ENCODE data around the gene XYLB. TPM values are rescaled to one million over a fixed set of nuclear protein-coding genes. Genes with fewer than 3 reads are reported as not detected.

Gene XYLB
- total RNA-seq, 1 experiment from 2014 or later = 20.1 TPM

DNA sequence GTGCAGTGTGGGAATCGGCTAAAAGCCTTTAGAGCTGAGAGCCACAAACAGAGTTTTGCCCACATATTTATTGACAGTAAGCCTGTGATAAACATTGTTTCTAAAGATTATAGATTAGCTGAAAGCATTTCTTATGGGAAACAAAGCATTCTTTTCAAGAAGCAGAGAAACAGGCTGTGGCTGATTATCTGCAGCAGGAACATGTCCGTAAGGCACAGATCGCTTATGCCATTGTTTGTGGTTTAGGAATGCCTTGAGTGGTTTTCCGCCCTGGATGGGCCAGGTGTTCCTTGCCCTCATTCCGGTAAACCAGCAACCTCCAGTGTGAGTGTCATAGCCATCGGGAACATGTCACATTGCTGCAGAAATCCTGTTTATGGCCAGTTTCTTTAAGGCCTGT lies 12.5 kb downstream of the XYLB start:
- POLR2A ChIA-PET = no interaction called here
- Histone ChIP-seq H3K4me1 (no peaks in the 10 kb centered on the region), H3K4me3 (ENCODE audit: low read depth, low read length) (no peak overlapping the region), H3K9me3 (no peaks in the 10 kb centered on the region), H3K36me3 (ENCODE audit: control insufficient read depth, insufficient read depth, low read length) (peaks cover 7% of the 10 kb centered on the region), H3K27me3 (replicated peaks; ENCODE audit: control insufficient read depth, insufficient read depth, low read length) (no peaks in the 10 kb centered on the region)
- CTCF ChIA-PET = no interaction called here
- no peak overlapping the region for H3K27ac Mint-ChIP-seq (ENCODE audit: unreplicated experiment)
- TF ChIP-seq, protein P1, sequence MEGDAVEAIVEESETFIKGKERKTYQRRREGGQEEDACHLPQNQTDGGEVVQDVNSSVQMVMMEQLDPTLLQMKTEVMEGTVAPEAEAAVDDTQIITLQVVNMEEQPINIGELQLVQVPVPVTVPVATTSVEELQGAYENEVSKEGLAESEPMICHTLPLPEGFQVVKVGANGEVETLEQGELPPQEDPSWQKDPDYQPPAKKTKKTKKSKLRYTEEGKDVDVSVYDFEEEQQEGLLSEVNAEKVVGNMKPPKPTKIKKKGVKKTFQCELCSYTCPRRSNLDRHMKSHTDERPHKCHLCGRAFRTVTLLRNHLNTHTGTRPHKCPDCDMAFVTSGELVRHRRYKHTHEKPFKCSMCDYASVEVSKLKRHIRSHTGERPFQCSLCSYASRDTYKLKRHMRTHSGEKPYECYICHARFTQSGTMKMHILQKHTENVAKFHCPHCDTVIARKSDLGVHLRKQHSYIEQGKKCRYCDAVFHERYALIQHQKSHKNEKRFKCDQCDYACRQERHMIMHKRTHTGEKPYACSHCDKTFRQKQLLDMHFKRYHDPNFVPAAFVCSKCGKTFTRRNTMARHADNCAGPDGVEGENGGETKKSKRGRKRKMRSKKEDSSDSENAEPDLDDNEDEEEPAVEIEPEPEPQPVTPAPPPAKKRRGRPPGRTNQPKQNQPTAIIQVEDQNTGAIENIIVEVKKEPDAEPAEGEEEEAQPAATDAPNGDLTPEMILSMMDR (IDR thresholded peaks at IDR 0.05; ENCODE audit: insufficient read depth in 1 of 2, low read depth in 1 of 2, low read length in 1 of 2, severe bottlenecking in 1 of 2, unreplicated experiment in 1 of 2) = no peak
- no peak overlapping the region for H3K4me3 Mint-ChIP-seq (ENCODE audit: unreplicated experiment)
- intact Hi-C loops (cut with micrococcal nuclease; ENCODE audit: unreplicated experiment) = no loop called here
- BruUV-seq (replicated peaks) = no TSS peak
- no peaks in the 10 kb centered on the region for H3K4me1 Mint-ChIP-seq (ENCODE audit: low read depth, unreplicated experiment)
- no peaks in the 10 kb centered on the region for H3K9me3 Mint-ChIP-seq (ENCODE audit: unreplicated experiment)
- DNase-seq = no peak
- peaks cover 22% of the 10 kb centered on the region for H3K36me3 Mint-ChIP-seq (ENCODE audit: insufficient read depth, unreplicated experiment)
- H3K27me3 Mint-ChIP-seq (ENCODE audit: insufficient read depth, unreplicated experiment) = no peaks in the 10 kb centered on the region

DNA sequence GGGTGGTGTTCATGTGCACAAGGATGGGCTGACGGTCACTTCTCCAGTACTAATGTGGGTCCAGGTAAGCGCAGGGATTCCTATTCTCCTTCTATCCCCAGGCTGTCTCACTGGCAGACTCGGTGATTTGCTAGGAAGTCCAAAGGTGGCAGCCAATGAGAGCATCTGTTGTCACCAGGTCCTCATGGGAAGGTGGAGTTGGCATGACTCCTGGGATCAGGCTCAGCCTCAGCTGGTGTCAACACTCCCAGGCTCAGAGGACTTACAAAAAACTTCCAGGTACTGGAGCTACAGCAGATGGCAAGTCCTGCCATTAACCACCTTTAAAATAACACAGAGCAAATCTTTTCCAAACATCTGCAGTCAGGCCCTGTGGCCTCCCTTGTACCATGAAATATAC lies 13.8 kb downstream of the XYLB start:
- DNase-seq = no peak
- POLR2A ChIA-PET = no interaction called here
- H3K4me1 Mint-ChIP-seq (ENCODE audit: low read depth, unreplicated experiment) = no peaks in the 10 kb centered on the region
- no peak overlapping the region for H3K27ac Mint-ChIP-seq (ENCODE audit: unreplicated experiment)
- CTCF ChIA-PET = no interaction called here
- no peaks in the 10 kb centered on the region for H3K27me3 Mint-ChIP-seq (ENCODE audit: insufficient read depth, unreplicated experiment)
- H3K4me3 Mint-ChIP-seq (ENCODE audit: unreplicated experiment) = no peak overlapping the region
- no peaks in the 10 kb centered on the region for H3K4me1 ChIP-seq
- TF ChIP-seq, protein P1 (IDR thresholded peaks at IDR 0.05; ENCODE audit: insufficient read depth in 1 of 2, low read depth in 1 of 2, low read length in 1 of 2, severe bottlenecking in 1 of 2, unreplicated experiment in 1 of 2) = no peak
- H3K36me3 Mint-ChIP-seq (ENCODE audit: insufficient read depth, unreplicated experiment) = peaks cover 20% of the 10 kb centered on the region
- no peaks in the 10 kb centered on the region for H3K9me3 Mint-ChIP-seq (ENCODE audit: unreplicated experiment)
- no peak overlapping the region for H3K4me3 ChIP-seq (ENCODE audit: low read depth, low read length)
- H3K27me3 ChIP-seq (replicated peaks; ENCODE audit: control insufficient read depth, insufficient read depth, low read length) = no peaks in the 10 kb centered on the region
- intact Hi-C loops (cut with micrococcal nuclease; ENCODE audit: unreplicated experiment) = no loop called here
- H3K9me3 ChIP-seq = no peaks in the 10 kb centered on the region
- BruUV-seq (replicated peaks) = no TSS peak
- peaks cover 5% of the 10 kb centered on the region for H3K36me3 ChIP-seq (ENCODE audit: control insufficient read depth, insufficient read depth, low read length)

DNA sequence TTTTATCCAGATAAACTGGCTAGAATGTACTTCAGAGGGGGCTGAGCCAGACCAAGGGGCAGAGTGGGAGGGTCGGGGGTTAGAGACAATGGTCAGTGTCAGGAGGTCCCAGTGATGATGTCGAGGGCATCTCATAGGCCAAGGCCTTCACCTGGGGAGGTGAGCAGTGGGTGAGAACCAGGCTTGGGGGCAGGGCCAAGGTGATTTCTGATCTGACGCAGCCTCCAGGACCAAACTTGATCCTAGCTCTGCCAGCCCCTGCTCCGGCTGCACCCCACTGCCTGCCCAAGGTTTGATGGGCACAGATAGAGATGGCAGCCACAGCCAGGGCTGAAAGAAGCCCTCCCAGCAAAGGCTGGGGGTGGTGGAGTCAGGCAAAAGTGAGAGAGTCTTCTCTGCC lies 14.9 kb downstream of the XYLB start:
- Histone ChIP-seq H3K36me3 (ENCODE audit: control insufficient read depth, insufficient read depth, low read length) (peaks cover 5% of the 10 kb centered on the region), H3K9me3 (no peaks in the 10 kb centered on the region), H3K4me3 (ENCODE audit: low read depth, low read length) (no peak overlapping the region), H3K27me3 (replicated peaks; ENCODE audit: control insufficient read depth, insufficient read depth, low read length) (no peaks in the 10 kb centered on the region), H3K4me1 (no peaks in the 10 kb centered on the region)
- H3K27me3 Mint-ChIP-seq (ENCODE audit: insufficient read depth, unreplicated experiment) = no peaks in the 10 kb centered on the region
- DNase-seq = no peak
- ChIA-PET POLR2A (no interaction called here), CTCF (no interaction called here)
- no peak overlapping the region for H3K27ac Mint-ChIP-seq (ENCODE audit: unreplicated experiment)
- intact Hi-C loops (cut with micrococcal nuclease; ENCODE audit: unreplicated experiment) = no loop called here
- H3K9me3 Mint-ChIP-seq (ENCODE audit: unreplicated experiment) = no peaks in the 10 kb centered on the region
- TF ChIP-seq, protein P1 (IDR thresholded peaks at IDR 0.05; ENCODE audit: insufficient read depth in 1 of 2, low read depth in 1 of 2, low read length in 1 of 2, severe bottlenecking in 1 of 2, unreplicated experiment in 1 of 2) = no peak
- no TSS peak for BruUV-seq (replicated peaks)
- H3K36me3 Mint-ChIP-seq (ENCODE audit: insufficient read depth, unreplicated experiment) = peaks cover 18% of the 10 kb centered on the region
- H3K4me3 Mint-ChIP-seq (ENCODE audit: unreplicated experiment) = no peak overlapping the region
- no peaks in the 10 kb centered on the region for H3K4me1 Mint-ChIP-seq (ENCODE audit: low read depth, unreplicated experiment)
